CD14-positive monocyte (primary cell): Measurements from ENCODE around the gene ARSB. TPM values are rescaled to one million over a fixed set of nuclear protein-coding genes. Genes with fewer than 3 reads are reported as not detected.

Experiments
- DNase-seq, 3 donors: peaks; one replicate each; pipeline ENCODE4 v3.0.0-alpha.2; 2011 to 2022
- H2AFZ ChIP-seq: 2 replicates; pipeline ENCODE4 v1.6.0; 2012; ENCODE audit warnings: mild to moderate bottlenecking, low read depth, low read length, inconsistent platforms; ENCODE audit not compliant: insufficient read depth, poor library complexity, severe bottlenecking
- H3K27ac ChIP-seq, 2 donors: 1 replicate in 1 of 2; 2 replicates in 1 of 2; pipeline ENCODE4 v1.5.1; 2012 to 2013; ENCODE audit warnings: low read length in 2 of 2, control low read depth in 1 of 2, inconsistent platforms in 1 of 2, low read depth in 1 of 2, mild to moderate bottlenecking in 1 of 2
- H3K27me3 ChIP-seq, 2 donors: one replicate each; pipeline versions ENCODE4 v1.6.0 to v1.6.1; 2011 to 2013; ENCODE audit warnings: low read length in 2 of 2; ENCODE audit not compliant: control insufficient read depth in 2 of 2, insufficient read depth in 2 of 2
- H3K36me3 ChIP-seq, 2 donors: replicated peaks in 1 of 2; 1 replicate in 1 of 2; 2 replicates in 1 of 2; pipeline versions ENCODE4 v1.5.1 to v1.6.1; 2012 to 2013; ENCODE audit warnings: low read length in 2 of 2, control low read depth in 1 of 2, inconsistent platforms in 1 of 2, mild to moderate bottlenecking in 1 of 2; ENCODE audit not compliant: insufficient read depth in 2 of 2, control insufficient read depth in 1 of 2
- H3K4me1 ChIP-seq, 2 donors: 1 replicate in 1 of 2; 2 replicates in 1 of 2; pipeline versions ENCODE4 v1.5.1 to v1.6.1; 2012 to 2013; ENCODE audit warnings: low read length in 2 of 2, control low read depth in 1 of 2, inconsistent platforms in 1 of 2, mild to moderate bottlenecking in 1 of 2, moderate library complexity in 1 of 2; ENCODE audit not compliant: insufficient read depth in 2 of 2, control insufficient read depth in 1 of 2
- H3K4me2 ChIP-seq: replicated peaks from 2 replicates; pipeline ENCODE3; 2012; ENCODE audit warnings: low read length, moderate library complexity, mild to moderate bottlenecking; ENCODE audit not compliant: poor library complexity, severe bottlenecking; ENCODE audit errors: extremely low read depth
- H3K4me3 ChIP-seq, 3 experiments: fragments of 200-600 bp in 1 of 3; sonication (generic) in 1 of 3; replicated peaks in 1 of 3; 1 replicate in 2 of 3; 2 replicates in 1 of 3; pipeline ENCODE4 v1.5.1; 2011 to 2013; ENCODE audit warnings: low read length in 3 of 3, mild to moderate bottlenecking in 3 of 3, control low read depth in 2 of 3, low read depth in 2 of 3, inconsistent platforms in 1 of 3, moderate library complexity in 1 of 3
- H3K79me2 ChIP-seq: 2 replicates; pipeline ENCODE4 v1.6.0; 2012; ENCODE audit warnings: mild to moderate bottlenecking, control low read depth, inconsistent platforms, low read length, moderate library complexity; ENCODE audit not compliant: insufficient read depth
- H3K9ac ChIP-seq: 2 replicates; pipeline ENCODE4 v1.6.0; 2017; ENCODE audit warnings: low read length, mild to moderate bottlenecking; ENCODE audit not compliant: insufficient read depth, poor library complexity, severe bottlenecking
- H3K9me3 ChIP-seq, 2 donors: replicated peaks in 1 of 2; 1 replicate in 1 of 2; 2 replicates in 1 of 2; pipeline versions ENCODE4 v1.5.1 to v1.6.1; 2012 to 2013; ENCODE audit warnings: low read length in 2 of 2, control low read depth in 1 of 2; ENCODE audit not compliant: control insufficient read depth in 1 of 2, insufficient read depth in 1 of 2
- H4K20me1 ChIP-seq: 2 replicates; pipeline ENCODE4 v1.6.0; 2012; ENCODE audit warnings: mild to moderate bottlenecking, low read length, control low read depth, moderate library complexity; ENCODE audit not compliant: insufficient read depth
- H3K27ac Mint-ChIP-seq, 7 donors: one replicate each; pipeline ENCODE4 v1.8.0; 2020; ENCODE audit warnings: mild to moderate bottlenecking in 7 of 7, mixed read lengths in 7 of 7, moderate library complexity in 6 of 7, inconsistent platforms in 2 of 7
- H3K27me3 Mint-ChIP-seq, 3 donors: one replicate each; pipeline ENCODE4 v1.8.0; 2021 to 2022; ENCODE audit warnings: low read depth in 3 of 3, mild to moderate bottlenecking in 3 of 3, mixed read lengths in 3 of 3, moderate library complexity in 3 of 3, inconsistent platforms in 1 of 3
- H3K36me3 Mint-ChIP-seq, 2 donors: one replicate each; pipeline ENCODE4 v1.8.0; 2020; ENCODE audit warnings: mixed read lengths in 2 of 2, inconsistent platforms in 1 of 2, mild to moderate bottlenecking in 1 of 2
- H3K4me1 Mint-ChIP-seq: one replicate; pipeline ENCODE4 v1.8.0; 2020; ENCODE audit warnings: mild to moderate bottlenecking, mixed read lengths
- H3K4me3 Mint-ChIP-seq, 2 donors: one replicate each; pipeline ENCODE4 v1.8.0; 2020; ENCODE audit warnings: mild to moderate bottlenecking in 2 of 2, mixed read lengths in 2 of 2, moderate library complexity in 1 of 2
- H3K9me3 Mint-ChIP-seq, 7 donors: one replicate each; pipeline ENCODE4 v1.8.0; 2020 to 2022; ENCODE audit warnings: mixed read lengths in 7 of 7, mild to moderate bottlenecking in 6 of 7, moderate library complexity in 6 of 7, inconsistent platforms in 2 of 7
- WGBS: methylation state at CpG from one replicate; pipeline ENCODE4 v1.1.5; 2013; ENCODE audit warnings: missing lambda C conversion rate; ENCODE audit not compliant: insufficient coverage; 5-methylcytosine and 5-hydroxymethylcytosine counted together
- intact Hi-C, 2 donors: fragments of 100-400 bp; cut with micrococcal nuclease; formaldehyde crosslinking; loops; one replicate each; pipeline versions ENCODE4 v1.15.0 to v1.15.1; 2023
- polyA plus RNA-seq, 3 donors: library from polyadenylated mRNA; depleted of rRNA in 1 of 3; unstranded in 2 of 3; stranded (reverse) in 1 of 3; fragments of 300-500 nt in 2 of 3; fragments of >200 nt in 1 of 3; fragmentation: Illumina TruSeq in 2 of 3; gene quantifications; 1 replicate in 2 of 3; 2 replicates in 1 of 3; pipeline ENCODE4 v1.2.3, GENCODE V29; 2012 to 2021
- TF ChIP-seq, protein P1 (sequence below): fragments of 200-600 bp; IDR thresholded peaks from one replicate; pipeline ENCODE4 v1.8.0; 2022; ENCODE audit warnings: antibody characterized with exemption, mild to moderate bottlenecking

The ARSB gene
- polyA plus RNA-seq, 3 donors = 18.0 to 28.7 (median 18.1) TPM

DNA sequence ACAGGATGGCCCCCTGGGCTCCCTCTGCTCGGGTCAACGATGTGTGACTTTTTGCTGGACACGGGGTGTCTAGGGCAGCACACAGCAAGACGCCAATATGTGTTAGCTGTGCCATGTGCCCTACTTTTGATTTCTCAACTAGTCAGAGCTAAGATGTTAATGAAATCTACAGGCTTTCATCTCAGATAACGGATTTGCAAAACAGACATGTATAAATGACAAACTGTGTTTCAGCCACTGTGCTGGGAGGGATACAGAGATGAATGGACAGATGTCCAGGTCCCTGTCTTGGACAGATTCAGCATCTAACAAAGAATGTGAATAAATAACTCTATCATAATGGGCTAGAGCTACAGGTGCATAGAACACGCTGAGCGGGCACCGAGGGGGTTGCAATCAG, 176.3 kb downstream of the ARSB start:
- Histone ChIP-seq H3K9me3 (no peaks in the 10 kb centered on the region), H3K27me3 (no peaks in the 10 kb centered on the region), H3K27ac (no peak overlapping the region), H2AFZ (no peak overlapping the region), H4K20me1 (no peaks in the 10 kb centered on the region), H3K4me3 (no peak overlapping the region), H3K36me3 (no peaks in the 10 kb centered on the region), H3K4me1 (no peaks in the 10 kb centered on the region), H3K4me2 (no peak overlapping the region), H3K9ac (no peak overlapping the region), H3K79me2 (no peaks in the 10 kb centered on the region)
- Mint-ChIP-seq H3K4me1 (no peaks in the 10 kb centered on the region), H3K36me3 (peaks cover 3 to 6% of the 10 kb centered on the region in 2 donors), H3K27me3 (no peaks in the 10 kb centered on the region), H3K27ac (no peak overlapping the region), H3K4me3 (no peak overlapping the region), H3K9me3 (peaks cover 0 to 2% (median 0%) of the 10 kb centered on the region in 7 donors)
- intact Hi-C loops = no loop called here
- TF ChIP-seq, protein P1, sequence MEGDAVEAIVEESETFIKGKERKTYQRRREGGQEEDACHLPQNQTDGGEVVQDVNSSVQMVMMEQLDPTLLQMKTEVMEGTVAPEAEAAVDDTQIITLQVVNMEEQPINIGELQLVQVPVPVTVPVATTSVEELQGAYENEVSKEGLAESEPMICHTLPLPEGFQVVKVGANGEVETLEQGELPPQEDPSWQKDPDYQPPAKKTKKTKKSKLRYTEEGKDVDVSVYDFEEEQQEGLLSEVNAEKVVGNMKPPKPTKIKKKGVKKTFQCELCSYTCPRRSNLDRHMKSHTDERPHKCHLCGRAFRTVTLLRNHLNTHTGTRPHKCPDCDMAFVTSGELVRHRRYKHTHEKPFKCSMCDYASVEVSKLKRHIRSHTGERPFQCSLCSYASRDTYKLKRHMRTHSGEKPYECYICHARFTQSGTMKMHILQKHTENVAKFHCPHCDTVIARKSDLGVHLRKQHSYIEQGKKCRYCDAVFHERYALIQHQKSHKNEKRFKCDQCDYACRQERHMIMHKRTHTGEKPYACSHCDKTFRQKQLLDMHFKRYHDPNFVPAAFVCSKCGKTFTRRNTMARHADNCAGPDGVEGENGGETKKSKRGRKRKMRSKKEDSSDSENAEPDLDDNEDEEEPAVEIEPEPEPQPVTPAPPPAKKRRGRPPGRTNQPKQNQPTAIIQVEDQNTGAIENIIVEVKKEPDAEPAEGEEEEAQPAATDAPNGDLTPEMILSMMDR = no peak
- no peak for DNase-seq
- 88% methylated on average over 7 of the region's 8 CpGs for WGBS

DNA sequence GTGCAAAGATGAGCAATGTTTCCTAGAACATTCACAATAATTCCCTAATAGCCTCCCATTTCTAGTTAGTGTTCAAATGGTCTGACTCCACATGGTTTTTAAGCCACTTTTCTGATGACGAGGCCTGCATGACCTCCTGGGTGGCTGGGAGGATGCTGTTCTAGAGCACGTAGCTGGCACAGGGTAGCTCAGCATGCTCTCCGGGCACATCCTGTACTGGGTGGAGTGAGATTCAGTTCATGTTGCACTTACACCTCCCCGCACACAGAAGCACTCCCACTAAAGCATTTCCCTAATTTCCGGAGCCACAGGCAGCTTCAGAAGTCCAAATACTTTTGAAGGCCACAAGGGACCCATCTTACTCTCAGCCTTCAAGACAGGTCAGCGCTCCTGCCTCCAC, 176.7 kb downstream of the ARSB start:
- H4K20me1 ChIP-seq = no peaks in the 10 kb centered on the region
- H3K36me3 ChIP-seq = no peaks in the 10 kb centered on the region
- no peak overlapping the region for H3K4me2 ChIP-seq
- no peaks in the 10 kb centered on the region for H3K27me3 ChIP-seq
- Mint-ChIP-seq H3K27me3 (no peaks in the 10 kb centered on the region), H3K4me3 (no peak overlapping the region), H3K27ac (no peak overlapping the region), H3K4me1 (no peaks in the 10 kb centered on the region), H3K36me3 (peaks cover 3 to 6% of the 10 kb centered on the region in 2 donors), H3K9me3 (peaks cover 0 to 2% (median 0%) of the 10 kb centered on the region in 7 donors)
- 100% methylated on average over 4 of the region's 6 CpGs for WGBS
- DNase-seq = no peak
- H3K27ac ChIP-seq = no peak overlapping the region
- H3K4me3 ChIP-seq = no peak overlapping the region
- intact Hi-C loops = no loop called here
- H2AFZ ChIP-seq = no peak overlapping the region
- H3K9ac ChIP-seq = no peak overlapping the region
- no peaks in the 10 kb centered on the region for H3K9me3 ChIP-seq
- TF ChIP-seq, protein P1 = no peak
- no peaks in the 10 kb centered on the region for H3K79me2 ChIP-seq
- H3K4me1 ChIP-seq = no peaks in the 10 kb centered on the region
